K562 (cell line): ENCODE results near the gene MATN4. TPM values are rescaled to one million over a fixed set of nuclear protein-coding genes. Genes with fewer than 3 reads are reported as not detected.
A peak's percentile ranks its signal among the peaks of the same experiment; 100 is the strongest.

Source experiments
- CBX8 ChIP-seq: fragments of 200-600 bp; sonication (generic); IDR thresholded peaks from 2 replicates; pipeline ENCODE4 v1.6.1; 2012; ENCODE audit warnings: borderline replicate concordance, mixed run types, low read depth, mild to moderate bottlenecking, moderate library complexity, mixed read lengths, low read length, control low read depth, inconsistent platforms; ENCODE audit not compliant: poor library complexity, severe bottlenecking; ENCODE audit errors: extremely low read depth
- EP400 ChIP-seq: fragments of 450-650 bp; IDR thresholded peaks from 2 replicates; pipeline ENCODE4 v1.6.1; 2017; ENCODE audit warnings: antibody characterized with exemption, mild to moderate bottlenecking, moderate library complexity
- ETV6 ChIP-seq, 3 experiments: fragments of 150-350 bp in 1 of 3; sonication (generic) in 1 of 3; formaldehyde crosslinking in 1 of 3; IDR thresholded peaks; 2 replicates each; pipeline versions ENCODE4 v1.6.1 to v1.8.0; 2014 to 2022; ENCODE audit warnings: borderline replicate concordance in 2 of 3, low read depth in 2 of 3, antibody characterized with exemption in 1 of 3, low read length in 1 of 3, mild to moderate bottlenecking in 1 of 3, missing genetic modification reagents in 1 of 3
- GABPB1 ChIP-seq: sonication (generic); formaldehyde crosslinking; IDR thresholded peaks from 2 replicates; pipeline ENCODE4 v1.8.0; 2022; ENCODE audit warnings: mild to moderate bottlenecking, missing genetic modification reagents
- HEY1 ChIP-seq: fragments of 250-450 bp; sonication (Bioruptor Pico); IDR thresholded peaks from 2 replicates; pipeline ENCODE4 v1.5.0; 2020; ENCODE audit warnings: mild to moderate bottlenecking, moderate library complexity, borderline replicate concordance
- ILF3 ChIP-seq: fragments of 450-650 bp; IDR thresholded peaks from 2 replicates; pipeline ENCODE4 v1.6.1; 2018; ENCODE audit warnings: antibody characterized with exemption, mild to moderate bottlenecking, moderate library complexity, borderline replicate concordance
- POLR2AphosphoS5 ChIP-seq: IDR thresholded peaks from 2 replicates; pipeline ENCODE4 v1.6.1; 2011; ENCODE audit warnings: mild to moderate bottlenecking, low read depth, low read length, moderate library complexity; ENCODE audit not compliant: control insufficient read depth, insufficient read depth
- RBM34 ChIP-seq: fragments of 200-400 bp; formaldehyde crosslinking; IDR thresholded peaks from 2 replicates; pipeline ENCODE4 v1.6.1; 2018; ENCODE audit warnings: low read length, borderline replicate concordance; ENCODE audit not compliant: insufficient read depth
- RCOR1 ChIP-seq, 2 experiments: IDR thresholded peaks; 2 replicates each; pipeline ENCODE4 v1.6.1; 2012; ENCODE audit warnings: low read depth in 2 of 2, low read length in 2 of 2, borderline replicate concordance in 1 of 2, improper control_type of control experiment in 1 of 2
- SMAD4 ChIP-seq: fragments of 250-450 bp; sonication (Bioruptor Pico); conservative IDR thresholded peaks from 2 replicates; pipeline ENCODE4 v1.8.0; 2021; ENCODE audit warnings: inconsistent platforms, mild to moderate bottlenecking, moderate library complexity
- SMARCA5 ChIP-seq: fragments of 450-650 bp; IDR thresholded peaks from 2 replicates; pipeline ENCODE4 v1.6.1; 2016
- THRAP3 ChIP-seq: fragments of 450-650 bp; IDR thresholded peaks from 2 replicates; pipeline ENCODE4 v1.6.1; 2016; ENCODE audit warnings: mild to moderate bottlenecking, inconsistent platforms, borderline replicate concordance
- ZNF124 ChIP-seq: sonication (generic); formaldehyde crosslinking; IDR thresholded peaks from 2 replicates; pipeline ENCODE4 v1.8.1; 2022; ENCODE audit warnings: missing genetic modification reagents
- ZNF133 ChIP-seq: fragments of 250-450 bp; sonication (Bioruptor Pico); IDR thresholded peaks from 2 replicates; pipeline ENCODE4 v1.4.0; 2020; ENCODE audit warnings: mild to moderate bottlenecking
- ZNF444 ChIP-seq: fragments of 250-450 bp; sonication (Bioruptor Pico); IDR thresholded peaks from 2 replicates; pipeline ENCODE4 v1.4.0; 2020; ENCODE audit warnings: mild to moderate bottlenecking, moderate library complexity
- ZNF699 ChIP-seq: fragments of 250-450 bp; sonication (Bioruptor Pico); IDR thresholded peaks from 2 replicates; pipeline ENCODE4 v1.8.0; 2021; ENCODE audit warnings: mild to moderate bottlenecking, moderate library complexity; ENCODE audit not compliant: insufficient replicate concordance
- ZNF780A ChIP-seq: fragments of 250-450 bp; sonication (Bioruptor Pico); IDR thresholded peaks from 2 replicates; pipeline ENCODE4 v1.5.0; 2021; ENCODE audit warnings: mild to moderate bottlenecking
- polyA plus RNA-seq, 8 experiments: library from polyadenylated mRNA; depleted of rRNA in 4 of 8; stranded (reverse) in 5 of 8; unstranded in 3 of 8; fragments of >200 nt; fragmentation: Nextera tagmentation in 2 of 8; fragmentation: Illumina TruSeq in 1 of 8; extraction: Ambion mirVana in 2 of 8; extraction: Trizol in 1 of 8; gene quantifications; 2 replicates each; pipeline versions ENCODE4 v1.2.1 to v1.2.3, GENCODE V29; 2011 to 2014; ENCODE audit warnings: inconsistent platforms in 1 of 8, missing spikeins in 1 of 8
- total RNA-seq, 7 experiments: library from RNA; depleted of rRNA in 6 of 7; stranded (reverse); fragments of >200 nt in 6 of 7; fragmentation: Illumina TruSeq in 2 of 7; extraction: Trizol in 2 of 7; gene quantifications; 2 replicates each; pipeline versions ENCODE4 v1.2.1 to v1.2.3, GENCODE V29; 2011 to 2021; ENCODE audit warnings: low replicate concordance in 1 of 7
- TF ChIP-seq, protein P1 (sequence below): fragments of 450-650 bp; conservative IDR thresholded peaks from 2 replicates; pipeline ENCODE4 v1.6.1; 2016; ENCODE audit warnings: missing genetic modification characterization, low read depth, mild to moderate bottlenecking, control low read depth, missing compliant biosample characterization
- TF ChIP-seq, protein P2 (sequence below): fragments of 450-650 bp; conservative IDR thresholded peaks from 2 replicates; pipeline ENCODE4 v1.6.1; 2016; ENCODE audit warnings: missing genetic modification characterization, low read depth, mild to moderate bottlenecking, missing compliant biosample characterization, moderate library complexity
- TF ChIP-seq, protein P3 (sequence below), 2 experiments: IDR thresholded peaks; 2 replicates each; pipeline ENCODE4 v1.6.1; 2012; ENCODE audit warnings: improper control_type of control experiment in 2 of 2, low read depth in 2 of 2, low read length in 2 of 2, borderline replicate concordance in 1 of 2

Gene MATN4
- total and polyA plus RNA-seq, 9 of the 15 experiments (the other 6 are each of a cell fraction or from before 2014, with no cell fraction given), result 0.09 TPM; not detected in 8

DNA sequence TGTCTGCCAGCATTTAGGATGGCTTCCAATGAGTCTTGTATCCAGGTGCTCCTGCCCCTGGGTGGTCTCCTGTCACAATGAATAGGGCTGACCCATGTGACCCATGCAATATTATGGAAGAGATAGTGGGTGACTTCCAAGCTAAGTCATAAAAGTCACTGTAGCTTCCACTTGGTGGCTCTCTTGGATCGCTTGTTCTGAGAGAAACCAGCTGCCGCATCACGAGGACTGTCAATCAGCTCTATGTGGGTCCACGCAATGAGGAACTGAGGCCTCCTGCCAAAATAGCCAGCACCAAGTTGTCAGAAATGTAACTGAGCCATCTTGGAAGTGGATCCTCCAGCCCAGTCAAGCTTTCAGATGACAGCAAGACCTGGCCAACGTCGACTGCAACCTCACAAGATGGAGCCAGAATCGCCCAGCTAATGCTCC lies 14.9 kb upstream of the MATN4 start (continued):
- TF ChIP-seq, protein P1, sequence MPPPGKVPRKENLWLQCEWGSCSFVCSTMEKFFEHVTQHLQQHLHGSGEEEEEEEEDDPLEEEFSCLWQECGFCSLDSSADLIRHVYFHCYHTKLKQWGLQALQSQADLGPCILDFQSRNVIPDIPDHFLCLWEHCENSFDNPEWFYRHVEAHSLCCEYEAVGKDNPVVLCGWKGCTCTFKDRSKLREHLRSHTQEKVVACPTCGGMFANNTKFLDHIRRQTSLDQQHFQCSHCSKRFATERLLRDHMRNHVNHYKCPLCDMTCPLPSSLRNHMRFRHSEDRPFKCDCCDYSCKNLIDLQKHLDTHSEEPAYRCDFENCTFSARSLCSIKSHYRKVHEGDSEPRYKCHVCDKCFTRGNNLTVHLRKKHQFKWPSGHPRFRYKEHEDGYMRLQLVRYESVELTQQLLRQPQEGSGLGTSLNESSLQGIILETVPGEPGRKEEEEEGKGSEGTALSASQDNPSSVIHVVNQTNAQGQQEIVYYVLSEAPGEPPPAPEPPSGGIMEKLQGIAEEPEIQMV (tag), result peak; percentile 50; the same call in 1 of the 2 replicates
- TF ChIP-seq ZNF780A (no peak), HEY1 (CRISPR knock-in tag) (no peak), ZNF444 (no peak), RCOR1 (IDR thresholded peaks at IDR 0.05; ENCODE audit: borderline replicate concordance in 1 of 2, low read depth in 2 of 2, low read length in 2 of 2) (peak in 1 of 2 experiments; percentile 54; a peak in 1 of 4 replicates), EP400 (no peak), SMARCA5 (no peak), CBX8 (no peak), GABPB1 (CRISPR knock-in tag) (no peak), ZNF124 (CRISPR knock-in tag) (no peak), ILF3 (no peak), SMAD4 (CRISPR knock-in tag) (peak; percentile 51; the same call in 1 of the 2 replicates), ETV6 (IDR thresholded peaks at IDR 0.05; ENCODE audit: borderline replicate concordance in 1 of 2, low read depth in 2 of 2, low read length in 1 of 2) (no peak), ETV6 (CRISPR knock-in tag; IDR thresholded peaks at IDR 0.05; ENCODE audit: borderline replicate concordance) (no peak), POLR2AphosphoS5 (no peak), ZNF699 (CRISPR knock-in tag) (no peak), ZNF133 (CRISPR knock-in tag) (no peak), THRAP3 (no peak), RBM34 (no peak)
- TF ChIP-seq, protein P2, sequence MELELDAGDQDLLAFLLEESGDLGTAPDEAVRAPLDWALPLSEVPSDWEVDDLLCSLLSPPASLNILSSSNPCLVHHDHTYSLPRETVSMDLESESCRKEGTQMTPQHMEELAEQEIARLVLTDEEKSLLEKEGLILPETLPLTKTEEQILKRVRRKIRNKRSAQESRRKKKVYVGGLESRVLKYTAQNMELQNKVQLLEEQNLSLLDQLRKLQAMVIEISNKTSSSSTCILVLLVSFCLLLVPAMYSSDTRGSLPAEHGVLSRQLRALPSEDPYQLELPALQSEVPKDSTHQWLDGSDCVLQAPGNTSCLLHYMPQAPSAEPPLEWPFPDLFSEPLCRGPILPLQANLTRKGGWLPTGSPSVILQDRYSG, result no peak; the same call in 1 of the 2 replicates
- TF ChIP-seq, protein P3, sequence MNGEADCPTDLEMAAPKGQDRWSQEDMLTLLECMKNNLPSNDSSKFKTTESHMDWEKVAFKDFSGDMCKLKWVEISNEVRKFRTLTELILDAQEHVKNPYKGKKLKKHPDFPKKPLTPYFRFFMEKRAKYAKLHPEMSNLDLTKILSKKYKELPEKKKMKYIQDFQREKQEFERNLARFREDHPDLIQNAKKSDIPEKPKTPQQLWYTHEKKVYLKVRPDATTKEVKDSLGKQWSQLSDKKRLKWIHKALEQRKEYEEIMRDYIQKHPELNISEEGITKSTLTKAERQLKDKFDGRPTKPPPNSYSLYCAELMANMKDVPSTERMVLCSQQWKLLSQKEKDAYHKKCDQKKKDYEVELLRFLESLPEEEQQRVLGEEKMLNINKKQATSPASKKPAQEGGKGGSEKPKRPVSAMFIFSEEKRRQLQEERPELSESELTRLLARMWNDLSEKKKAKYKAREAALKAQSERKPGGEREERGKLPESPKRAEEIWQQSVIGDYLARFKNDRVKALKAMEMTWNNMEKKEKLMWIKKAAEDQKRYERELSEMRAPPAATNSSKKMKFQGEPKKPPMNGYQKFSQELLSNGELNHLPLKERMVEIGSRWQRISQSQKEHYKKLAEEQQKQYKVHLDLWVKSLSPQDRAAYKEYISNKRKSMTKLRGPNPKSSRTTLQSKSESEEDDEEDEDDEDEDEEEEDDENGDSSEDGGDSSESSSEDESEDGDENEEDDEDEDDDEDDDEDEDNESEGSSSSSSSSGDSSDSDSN (IDR thresholded peaks at IDR 0.05; ENCODE audit: borderline replicate concordance in 1 of 2, low read depth in 2 of 2, low read length in 2 of 2), result no peak
